Hepatocyte (in vitro differentiated cells): ENCODE data around the gene GALNT17. TPM values are rescaled to one million over a fixed set of nuclear protein-coding genes. Genes with fewer than 3 reads are reported as not detected.

ENCODE experiments used
- DNase-seq: peaks from one replicate; pipeline ENCODE4 v3.0.0-alpha.2; 2016; ENCODE audit warnings: low spot score
- H2AFZ ChIP-seq: fragments of 200-600 bp; sonication (generic); 2 replicates; pipeline ENCODE4 v1.6.0; 2016; ENCODE audit warnings: antibody characterized with exemption, mild to moderate bottlenecking
- H3K27ac ChIP-seq: fragments of 200-600 bp; sonication (generic); 2 replicates; pipeline ENCODE4 v1.5.1; 2016; ENCODE audit warnings: mild to moderate bottlenecking
- H3K27me3 ChIP-seq: fragments of 200-600 bp; sonication (generic); 2 replicates; pipeline ENCODE4 v1.6.1; 2016
- H3K36me3 ChIP-seq: fragments of 200-600 bp; sonication (generic); replicated peaks from 2 replicates; pipeline ENCODE4 v1.5.1; 2016; ENCODE audit warnings: low read depth; ENCODE audit not compliant: insufficient read depth
- H3K4me1 ChIP-seq: fragments of 200-600 bp; sonication (generic); 2 replicates; pipeline ENCODE4 v1.5.1; 2016; ENCODE audit warnings: mild to moderate bottlenecking, moderate library complexity; ENCODE audit not compliant: insufficient read depth
- H3K4me2 ChIP-seq: fragments of 200-600 bp; sonication (generic); 2 replicates; pipeline ENCODE4 v1.6.0; 2016
- H3K4me3 ChIP-seq: fragments of 200-600 bp; sonication (generic); 2 replicates; pipeline ENCODE4 v1.5.1; 2016; ENCODE audit warnings: mild to moderate bottlenecking
- H3K79me2 ChIP-seq: fragments of 200-600 bp; sonication (generic); 2 replicates; pipeline ENCODE4 v1.6.0; 2017; ENCODE audit warnings: mild to moderate bottlenecking
- H3K9me2 ChIP-seq: fragments of 200-600 bp; sonication (generic); replicated peaks from 2 replicates; pipeline ENCODE4 v1.6.0; 2017; ENCODE audit warnings: mild to moderate bottlenecking; ENCODE audit not compliant: insufficient read depth
- H3K9me3 ChIP-seq: fragments of 200-600 bp; sonication (generic); 2 replicates; pipeline ENCODE4 v1.5.1; 2016; ENCODE audit warnings: low read depth, mild to moderate bottlenecking
- H4K20me1 ChIP-seq: fragments of 200-600 bp; sonication (generic); 2 replicates; pipeline ENCODE4 v1.6.0; 2016; ENCODE audit warnings: mild to moderate bottlenecking; ENCODE audit not compliant: insufficient read depth, poor library complexity, severe bottlenecking
- EZH2 ChIP-seq: fragments of 200-600 bp; sonication (generic); IDR thresholded peaks from 2 replicates; pipeline ENCODE4 v1.6.1; 2016; ENCODE audit warnings: antibody characterized with exemption, mild to moderate bottlenecking, borderline replicate concordance
- EZH2phosphoT487 ChIP-seq: fragments of 200-600 bp; sonication (generic); IDR thresholded peaks from one replicate; pipeline ENCODE4 v1.6.1; 2018; ENCODE audit warnings: antibody characterized with exemption, mild to moderate bottlenecking, low read depth, moderate library complexity; ENCODE audit not compliant: unreplicated experiment, severe bottlenecking
- WGBS: methylation state at CpG from one replicate; pipeline ENCODE4 v1.1.6; 2016; ENCODE audit warnings: low lambda C conversion rate; ENCODE audit errors: missing lambda C conversion rate; 5-methylcytosine and 5-hydroxymethylcytosine counted together
- polyA plus RNA-seq: library from polyadenylated mRNA; unstranded; fragments of >200 nt; fragmentation: Nextera tagmentation; extraction: Ambion mirVana; gene quantifications from 2 replicates; pipeline ENCODE4 v1.2.1, GENCODE V29; 2016
- total RNA-seq: library from RNA; depleted of rRNA; stranded (reverse); fragments of >200 nt; gene quantifications from 2 replicates; pipeline ENCODE4 v1.2.3, GENCODE V29; 2014
- TF ChIP-seq, protein P1 (sequence below): fragments of 200-600 bp; sonication (generic); IDR thresholded peaks from 2 replicates; pipeline ENCODE4 v1.5.1; 2016; ENCODE audit warnings: antibody characterized with exemption, mild to moderate bottlenecking; ENCODE audit not compliant: poor library complexity

Gene GALNT17
- total and polyA plus RNA-seq, 2 experiments from 2014 or later: 4.3 to 8.1 TPM

DNA sequence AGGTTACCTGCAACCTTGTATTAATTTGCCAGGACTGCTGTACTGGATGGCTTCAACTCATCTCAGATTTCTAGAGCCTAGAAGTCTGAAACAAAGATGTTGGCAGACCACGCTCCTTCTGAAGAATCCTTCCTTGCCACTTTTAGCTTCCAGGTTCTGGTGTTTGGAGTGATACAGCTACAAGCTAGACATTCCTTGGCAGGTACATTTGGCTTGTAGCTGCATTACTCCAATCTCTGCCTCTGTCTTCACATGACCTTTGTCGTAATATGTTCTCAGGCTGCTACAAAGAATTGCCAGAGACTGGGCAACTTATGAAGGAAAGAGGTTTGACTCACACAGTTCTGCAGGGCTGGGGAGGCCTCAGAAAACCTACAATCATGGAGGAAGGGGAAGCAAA is 146.3 kb downstream of the GALNT17 start:
- Histone ChIP-seq H3K36me3 (no peaks in the 10 kb centered on the region), H3K4me1 (peaks cover 9% of the 10 kb centered on the region), H3K9me3 (no peaks in the 10 kb centered on the region), H3K4me2 (no peak overlapping the region), H3K27me3 (no peaks in the 10 kb centered on the region), H3K4me3 (no peak overlapping the region), H3K79me2 (no peaks in the 10 kb centered on the region), H2AFZ (no peak overlapping the region), H3K27ac (no peak overlapping the region), H3K9me2 (no peaks in the 10 kb centered on the region), H4K20me1 (no peaks in the 10 kb centered on the region)
- no peak for DNase-seq
- TF ChIP-seq EZH2 (no peak), EZH2phosphoT487 (no peak)
- TF ChIP-seq, protein P1, sequence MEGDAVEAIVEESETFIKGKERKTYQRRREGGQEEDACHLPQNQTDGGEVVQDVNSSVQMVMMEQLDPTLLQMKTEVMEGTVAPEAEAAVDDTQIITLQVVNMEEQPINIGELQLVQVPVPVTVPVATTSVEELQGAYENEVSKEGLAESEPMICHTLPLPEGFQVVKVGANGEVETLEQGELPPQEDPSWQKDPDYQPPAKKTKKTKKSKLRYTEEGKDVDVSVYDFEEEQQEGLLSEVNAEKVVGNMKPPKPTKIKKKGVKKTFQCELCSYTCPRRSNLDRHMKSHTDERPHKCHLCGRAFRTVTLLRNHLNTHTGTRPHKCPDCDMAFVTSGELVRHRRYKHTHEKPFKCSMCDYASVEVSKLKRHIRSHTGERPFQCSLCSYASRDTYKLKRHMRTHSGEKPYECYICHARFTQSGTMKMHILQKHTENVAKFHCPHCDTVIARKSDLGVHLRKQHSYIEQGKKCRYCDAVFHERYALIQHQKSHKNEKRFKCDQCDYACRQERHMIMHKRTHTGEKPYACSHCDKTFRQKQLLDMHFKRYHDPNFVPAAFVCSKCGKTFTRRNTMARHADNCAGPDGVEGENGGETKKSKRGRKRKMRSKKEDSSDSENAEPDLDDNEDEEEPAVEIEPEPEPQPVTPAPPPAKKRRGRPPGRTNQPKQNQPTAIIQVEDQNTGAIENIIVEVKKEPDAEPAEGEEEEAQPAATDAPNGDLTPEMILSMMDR: no peak
- 85% methylated on average over 2 of the region's 2 CpGs for WGBS

DNA sequence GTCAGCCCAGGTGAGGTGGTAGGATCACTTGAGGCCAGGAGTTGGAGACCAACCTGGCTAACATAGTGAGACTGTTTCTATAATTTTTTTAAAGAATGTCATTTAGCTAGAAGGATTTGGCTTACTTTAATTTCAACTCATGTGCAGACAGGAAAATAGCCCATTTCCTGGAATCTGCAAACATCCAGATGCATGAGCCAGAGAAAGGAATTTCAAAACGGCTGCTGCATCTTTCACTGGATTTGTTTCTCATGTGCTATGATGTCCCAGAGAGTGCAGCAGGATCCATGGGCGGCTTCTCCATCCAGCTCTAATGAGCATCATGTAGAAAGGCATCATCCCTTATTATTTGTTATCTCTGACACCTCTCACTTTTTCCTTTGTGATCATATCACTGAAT is 149.3 kb downstream of the GALNT17 start:
- no peaks in the 10 kb centered on the region for H3K27me3 ChIP-seq
- no peaks in the 10 kb centered on the region for H3K36me3 ChIP-seq
- no peak overlapping the region for H3K27ac ChIP-seq
- no peaks in the 10 kb centered on the region for H4K20me1 ChIP-seq
- H3K79me2 ChIP-seq: no peaks in the 10 kb centered on the region
- no peaks in the 10 kb centered on the region for H3K9me3 ChIP-seq
- H3K4me1 ChIP-seq: peaks cover 4% of the 10 kb centered on the region
- no peaks in the 10 kb centered on the region for H3K9me2 ChIP-seq
- H3K4me3 ChIP-seq: no peak overlapping the region
- TF ChIP-seq EZH2phosphoT487: no peak
- DNase-seq: no peak
- no peak overlapping the region for H3K4me2 ChIP-seq
- no peak overlapping the region for H2AFZ ChIP-seq
- WGBS: 66% methylated on average over 2 of the region's 2 CpGs

DNA sequence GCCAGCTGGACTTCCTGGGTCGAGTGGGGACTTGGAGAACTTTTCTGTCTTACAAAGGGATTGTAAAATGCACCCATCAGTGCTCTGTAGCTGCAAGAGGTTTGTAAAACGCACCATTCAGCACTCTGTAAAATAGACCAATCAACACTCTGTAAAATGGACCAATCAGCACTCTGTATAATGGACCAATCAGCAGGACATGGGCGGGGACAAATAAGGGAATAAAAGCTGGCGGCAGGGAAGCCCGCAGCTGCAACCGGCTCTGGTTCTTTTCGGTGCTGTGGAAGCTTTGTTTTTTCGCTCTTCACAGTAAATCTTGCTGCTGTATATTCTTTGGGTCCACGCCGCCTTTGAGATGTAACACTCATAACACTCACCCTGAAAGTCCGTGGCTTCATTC is 151.9 kb downstream of the GALNT17 start:
- DNase-seq: no peak
- H3K4me1 ChIP-seq: peaks cover 4% of the 10 kb centered on the region
- no peaks in the 10 kb centered on the region for H4K20me1 ChIP-seq
- 87% methylated on average over 11 of the region's 11 CpGs for WGBS
- H3K27me3 ChIP-seq: no peaks in the 10 kb centered on the region
- no peak overlapping the region for H3K27ac ChIP-seq
- H3K4me2 ChIP-seq: no peak overlapping the region
- no peak overlapping the region for H2AFZ ChIP-seq
- H3K9me3 ChIP-seq: no peaks in the 10 kb centered on the region
- no peak overlapping the region for H3K4me3 ChIP-seq
- H3K79me2 ChIP-seq: no peaks in the 10 kb centered on the region
- no peaks in the 10 kb centered on the region for H3K36me3 ChIP-seq
- H3K9me2 ChIP-seq: no peaks in the 10 kb centered on the region
- TF ChIP-seq EZH2phosphoT487 (no peak), EZH2 (no peak)
- TF ChIP-seq, protein P1: no peak

DNA sequence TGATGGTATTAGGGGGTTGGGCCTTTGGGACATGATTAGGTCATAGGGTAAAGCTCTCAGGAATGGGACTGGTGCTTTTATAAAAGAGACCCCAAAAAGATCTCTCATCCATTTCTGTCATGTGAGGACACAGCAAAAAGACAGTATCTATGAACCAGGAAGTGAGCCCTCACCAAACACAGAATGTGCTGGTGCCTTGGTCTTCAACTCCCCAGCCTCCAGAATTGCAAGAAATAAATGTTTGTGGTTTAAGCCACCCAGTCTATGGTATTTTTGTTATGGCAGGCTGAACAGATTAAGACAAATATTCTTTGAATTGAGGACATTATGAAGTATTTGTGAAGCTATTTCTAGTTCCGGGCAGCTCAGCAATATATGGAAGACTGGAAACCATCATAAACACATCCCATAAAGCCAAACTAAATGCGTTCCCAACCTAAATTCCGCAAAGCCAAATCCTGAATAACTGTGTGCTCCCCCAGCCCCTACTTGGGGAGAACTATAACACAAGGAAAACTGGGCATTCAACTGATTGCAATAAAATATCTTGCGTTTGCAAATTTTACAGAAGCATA is 153.7 kb downstream of the GALNT17 start:
- Histone ChIP-seq H4K20me1 (no peaks in the 10 kb centered on the region), H3K27ac (no peak overlapping the region), H3K4me3 (no peak overlapping the region), H3K27me3 (no peaks in the 10 kb centered on the region), H3K9me3 (no peaks in the 10 kb centered on the region), H3K4me1 (peaks cover 4% of the 10 kb centered on the region), H3K4me2 (no peak overlapping the region), H3K79me2 (no peaks in the 10 kb centered on the region), H3K9me2 (no peaks in the 10 kb centered on the region), H3K36me3 (no peaks in the 10 kb centered on the region), H2AFZ (no peak overlapping the region)
- WGBS: 76% methylated on average over 4 of the region's 4 CpGs
- DNase-seq: no peak
- TF ChIP-seq EZH2: no peak
- TF ChIP-seq EZH2phosphoT487: no peak
- TF ChIP-seq, protein P1: no peak
